Astrocyte of the spinal cord (primary cell): ENCODE results near the gene ERG.

ENCODE experiments used
- DNase-seq: peaks from one replicate; pipeline ENCODE4 v3.0.0; 2011; ENCODE audit warnings: low read depth, low spot score
- H3K4me3 ChIP-seq: 2 replicates; pipeline ENCODE4 v1.5.1; 2011; ENCODE audit warnings: low read depth, mild to moderate bottlenecking, low read length, moderate library complexity
- in situ Hi-C: cut with HindIII; loops from 2 replicates; pipeline ENCODE4 v1.10.0; 2017; ENCODE audit warnings: low sequenced_read_pairs
- TF ChIP-seq, protein P1 (sequence below): IDR thresholded peaks from 2 replicates; pipeline ENCODE4 v1.5.1; 2012; ENCODE audit warnings: low read depth, mild to moderate bottlenecking, low read length, inconsistent platforms

ERG gene

DNA sequence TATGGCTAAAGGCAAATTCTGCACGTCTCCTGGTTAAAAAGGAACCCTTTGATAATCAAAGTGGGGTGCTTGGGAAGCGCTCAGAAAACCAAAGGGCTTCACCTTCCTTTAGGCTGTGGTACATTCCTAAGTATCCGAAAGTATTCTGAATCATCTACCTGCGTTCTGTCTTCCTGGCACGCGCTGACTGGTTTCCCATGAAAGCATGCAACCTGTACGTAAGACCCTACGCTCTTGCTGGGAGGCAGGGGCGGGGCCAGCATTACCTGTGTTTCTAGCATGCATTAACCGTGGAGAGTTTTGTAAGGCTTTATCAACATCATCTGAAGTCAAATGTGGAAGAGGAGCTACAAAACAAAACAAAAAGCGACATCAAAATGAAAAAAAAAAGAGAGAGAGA, 96.0 kb downstream of the ERG start:
- DNase-seq, result no peak
- in situ Hi-C loops, result no loop called here
- no peak overlapping the region for H3K4me3 ChIP-seq
- TF ChIP-seq, protein P1, sequence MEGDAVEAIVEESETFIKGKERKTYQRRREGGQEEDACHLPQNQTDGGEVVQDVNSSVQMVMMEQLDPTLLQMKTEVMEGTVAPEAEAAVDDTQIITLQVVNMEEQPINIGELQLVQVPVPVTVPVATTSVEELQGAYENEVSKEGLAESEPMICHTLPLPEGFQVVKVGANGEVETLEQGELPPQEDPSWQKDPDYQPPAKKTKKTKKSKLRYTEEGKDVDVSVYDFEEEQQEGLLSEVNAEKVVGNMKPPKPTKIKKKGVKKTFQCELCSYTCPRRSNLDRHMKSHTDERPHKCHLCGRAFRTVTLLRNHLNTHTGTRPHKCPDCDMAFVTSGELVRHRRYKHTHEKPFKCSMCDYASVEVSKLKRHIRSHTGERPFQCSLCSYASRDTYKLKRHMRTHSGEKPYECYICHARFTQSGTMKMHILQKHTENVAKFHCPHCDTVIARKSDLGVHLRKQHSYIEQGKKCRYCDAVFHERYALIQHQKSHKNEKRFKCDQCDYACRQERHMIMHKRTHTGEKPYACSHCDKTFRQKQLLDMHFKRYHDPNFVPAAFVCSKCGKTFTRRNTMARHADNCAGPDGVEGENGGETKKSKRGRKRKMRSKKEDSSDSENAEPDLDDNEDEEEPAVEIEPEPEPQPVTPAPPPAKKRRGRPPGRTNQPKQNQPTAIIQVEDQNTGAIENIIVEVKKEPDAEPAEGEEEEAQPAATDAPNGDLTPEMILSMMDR, result no peak

DNA sequence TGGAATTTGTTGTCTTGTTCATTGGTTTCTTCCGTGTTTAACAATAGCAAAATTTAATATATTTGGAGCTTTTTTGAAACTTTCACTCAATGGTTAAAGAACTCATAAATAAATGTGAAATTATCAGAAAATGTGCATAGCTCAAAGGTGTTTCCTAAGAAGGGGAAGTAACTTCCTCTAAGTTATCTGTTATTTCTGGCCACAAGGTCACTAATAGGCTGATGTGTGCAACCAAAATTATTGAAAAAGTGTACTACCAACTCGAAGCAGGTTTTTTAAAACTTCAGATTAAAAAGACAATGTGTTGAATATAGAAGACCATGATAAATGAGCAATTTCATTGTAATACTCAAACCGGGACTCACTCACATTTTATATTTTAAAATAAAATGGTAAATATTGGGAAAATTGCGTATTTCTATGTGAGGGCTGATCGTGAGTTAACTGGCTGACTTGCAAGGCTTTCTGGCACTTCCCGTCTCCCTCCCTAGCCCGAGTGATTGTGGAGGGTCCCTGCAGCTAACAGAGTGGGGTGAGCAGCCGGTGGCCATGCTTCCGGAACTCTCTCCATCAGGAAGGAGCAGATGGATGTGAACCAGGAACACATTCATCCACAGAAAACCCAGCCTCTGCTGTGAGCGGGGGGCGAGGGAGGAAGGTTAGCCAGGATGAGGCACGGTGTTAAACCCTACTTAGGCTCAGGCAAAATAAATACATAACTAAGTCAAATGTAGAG, 96.9 kb downstream of the ERG start:
- no peak for DNase-seq
- in situ Hi-C loops, result no loop called here
- TF ChIP-seq, protein P1, result no peak
- H3K4me3 ChIP-seq, result no peak overlapping the region

DNA sequence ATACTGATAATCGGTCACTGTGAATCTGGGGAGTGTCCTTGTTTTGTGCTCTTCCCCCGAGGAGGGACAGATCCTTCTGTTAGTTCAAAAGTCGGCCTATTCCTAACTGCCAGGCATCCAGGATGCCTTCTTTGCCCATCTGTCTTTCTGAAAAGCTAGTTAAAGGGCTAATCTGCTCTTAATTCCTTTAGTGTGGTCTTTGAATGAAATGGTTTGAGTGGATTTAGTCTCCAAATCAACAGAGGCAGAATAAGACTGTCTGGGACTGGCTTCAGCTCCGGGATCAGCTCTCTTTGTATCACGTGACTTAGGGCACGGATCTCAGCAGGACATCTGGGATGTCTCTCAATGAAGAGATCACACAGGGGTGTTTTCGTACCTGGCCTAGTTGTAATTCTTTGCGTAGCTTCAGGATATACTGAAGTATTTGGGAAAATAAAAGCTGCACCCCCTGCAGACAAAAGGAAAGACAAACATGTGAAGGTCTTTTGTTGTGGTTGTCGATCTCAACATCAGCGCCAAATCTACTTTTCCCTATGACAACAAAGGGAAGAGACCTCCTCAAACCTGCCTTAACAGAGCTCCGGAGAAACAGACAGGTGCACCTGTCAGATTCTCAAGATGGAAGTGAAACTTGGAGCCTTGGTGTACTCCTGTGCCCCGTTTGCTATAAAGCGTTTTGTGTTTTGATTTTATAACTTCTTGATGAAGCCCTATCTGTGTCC, 97.9 kb downstream of the ERG start:
- TF ChIP-seq, protein P1, result no peak
- H3K4me3 ChIP-seq, result no peak overlapping the region
- in situ Hi-C loops, result no loop called here
- DNase-seq, result no peak

DNA sequence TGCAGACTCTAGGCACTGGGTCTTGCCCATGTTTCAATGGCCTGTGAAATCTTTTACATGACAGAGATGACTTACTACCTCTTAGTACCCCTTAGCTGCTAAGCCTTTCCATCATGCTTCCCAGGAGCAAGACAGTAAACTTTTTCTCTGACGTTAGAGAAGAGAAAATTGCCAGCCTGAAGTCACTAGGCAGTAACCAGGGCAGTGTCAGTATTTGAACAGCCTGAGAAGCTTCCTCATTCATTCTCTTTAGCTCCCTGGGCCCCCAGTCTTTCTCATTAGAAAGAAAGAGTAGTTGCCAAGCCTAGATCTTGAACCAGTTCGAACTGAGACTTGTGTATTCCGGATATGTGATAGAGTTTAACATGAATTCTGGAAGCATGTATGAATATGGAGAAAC, 99.2 kb downstream of the ERG start:
- TF ChIP-seq, protein P1, result no peak
- in situ Hi-C loops, result no loop called here
- H3K4me3 ChIP-seq, result no peak overlapping the region
- no peak for DNase-seq

DNA sequence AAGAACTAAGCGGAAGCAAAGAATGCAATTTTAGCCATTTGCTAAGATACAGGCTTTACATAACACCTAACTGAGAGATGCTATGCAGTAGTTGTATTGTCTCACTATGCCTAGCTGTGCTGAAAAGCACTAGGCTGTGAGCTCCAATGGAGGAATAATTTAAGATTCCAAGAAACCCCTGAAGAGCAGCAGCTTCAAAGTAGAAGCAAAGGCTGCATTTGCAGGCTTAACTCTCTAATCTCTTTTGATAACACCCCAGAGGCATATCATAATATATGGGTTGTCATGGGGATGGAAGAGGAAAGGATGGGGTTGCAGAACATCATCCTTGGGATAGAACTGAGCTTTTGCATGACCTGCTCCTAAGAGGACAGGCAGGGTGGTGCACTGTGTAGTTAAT, 102.0 kb downstream of the ERG start:
- in situ Hi-C loops, result no loop called here
- TF ChIP-seq, protein P1, result no peak
- H3K4me3 ChIP-seq, result no peak overlapping the region
- no peak for DNase-seq

DNA sequence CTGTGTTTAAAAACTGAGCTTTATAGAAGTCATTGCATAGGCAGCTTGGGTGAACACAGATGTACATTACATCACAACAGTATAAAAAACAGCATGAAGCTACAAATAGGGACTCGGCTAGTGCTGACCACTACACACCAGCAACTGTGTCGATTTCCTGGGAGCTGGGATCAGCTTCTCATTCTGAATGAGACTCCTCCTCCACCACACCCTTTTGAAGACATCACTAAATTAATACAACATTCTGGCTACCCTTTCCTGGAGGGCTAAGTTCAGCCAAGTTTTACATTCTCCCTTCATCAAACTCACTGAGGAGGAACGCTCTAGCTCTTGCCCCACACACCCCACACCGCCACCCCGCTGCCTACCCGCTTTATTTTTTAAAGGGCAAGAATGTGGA, 102.7 kb downstream of the ERG start:
- H3K4me3 ChIP-seq, result no peak overlapping the region
- TF ChIP-seq, protein P1, result no peak
- in situ Hi-C loops, result no loop called here
- DNase-seq, result no peak
